ENCODE measurements around the gene RNFT2. TPM values are rescaled to one million over a fixed set of nuclear protein-coding genes. Genes with fewer than 3 reads are reported as not detected.

Gene RNFT2
- total RNA-seq, 1 experiment from 2014 or later: 29.5 TPM

- Histone ChIP-seq H3K4me2 (ENCODE audit: insufficient read depth, insufficient read length, low read length) (no peak overlapping the region), H2AFZ (ENCODE audit: low read length) (no peak overlapping the region), H4K20me1 (ENCODE audit: control insufficient read depth, insufficient read depth, insufficient read length) (no peaks in the 10 kb centered on the region), H3K14ac (ENCODE audit: insufficient read depth, low read length) (no peak overlapping the region), H3T11ph (ENCODE audit: low read length) (no peak overlapping the region), H2BK12ac (ENCODE audit: insufficient read length, low read depth, low read length) (no peak overlapping the region), H3K56ac (ENCODE audit: insufficient read length, low read depth, low read length) (no peak overlapping the region), H4K8ac (replicated peaks; ENCODE audit: insufficient read length, low read depth, low read length) (no peak overlapping the region), H3K9ac (ENCODE audit: extremely low read depth, insufficient read length, low read length) (no peak overlapping the region), H3K79me2 (ENCODE audit: insufficient read depth, low read length) (no peaks in the 10 kb centered on the region), H3K23me2 (ENCODE audit: insufficient read length, low read depth, low read length, poor library complexity, severe bottlenecking) (no peaks in the 10 kb centered on the region), H2BK5ac (ENCODE audit: insufficient read length, low read length) (no peak overlapping the region), H3K18ac (ENCODE audit: insufficient read length, low read depth, low read length) (no peak overlapping the region), H3K9me3 (ENCODE audit: control insufficient read depth, low read depth, low read length) (no peaks in the 10 kb centered on the region), H4K5ac (ENCODE audit: insufficient read length, low read depth, low read length) (no peak overlapping the region), H3K23ac (ENCODE audit: insufficient read length, low read depth, low read length) (no peak overlapping the region), H3K27me3 (ENCODE audit: insufficient read depth, low read length) (no peaks in the 10 kb centered on the region), H4K91ac (ENCODE audit: insufficient read length, low read depth, low read length) (no peak overlapping the region), H3K4me1 (ENCODE audit: insufficient read depth, low read length) (peaks cover 3% of the 10 kb centered on the region; the same call in 1 of the 2 replicates), H3K4ac (ENCODE audit: low read depth, low read length) (no peak overlapping the region), H2BK120ac (ENCODE audit: low read depth, low read length, poor library complexity, severe bottlenecking) (no peak overlapping the region), H3K27ac (ENCODE audit: insufficient read length, low read depth, low read length) (no peak overlapping the region), H2BK20ac (ENCODE audit: low read depth, low read length, poor library complexity, severe bottlenecking) (no peak overlapping the region), H3K79me1 (ENCODE audit: insufficient read depth, low read depth, low read length, poor library complexity, severe bottlenecking) (no peaks in the 10 kb centered on the region), H2AK5ac (ENCODE audit: insufficient read length, low read length) (no peak overlapping the region), H2BK15ac (ENCODE audit: low read depth, low read length) (no peak overlapping the region)
- Mint-ChIP-seq H3K9me3 (no peaks in the 10 kb centered on the region), H3K36me3 (ENCODE audit: insufficient read depth in 1 of 3, low read depth in 3 of 3) (peaks cover 0 to 29% (median 25%) of the 10 kb centered on the region in 3 experiments; a peak in 5 of 7 replicates), H3K27me3 (ENCODE audit: low read depth) (peaks cover 7% of the 10 kb centered on the region), H3K4me3 (no peak overlapping the region), H3K27ac (no peak overlapping the region), H3K4me1 (peaks cover 12 to 15% of the 10 kb centered on the region in 2 experiments)
- no CpG with 5 or more reads among the region's 9 CpGs for WGBS (ENCODE audit: extremely low coverage, insufficient read length, low lambda C conversion rate)
- no peak for TF ChIP-seq CTCF (conservative IDR thresholded peaks at IDR 0.05)
- no peak for DNase-seq
These were observed 23.9 kb upstream of the RNFT2 start for GRCh38 chr12:116714175-116714574.

All from H9 (cell line).